GM12865 (cell line): ENCODE results near the gene LIFR.

Source experiments
- DNase-seq: peaks from one replicate; pipeline ENCODE4 v3.0.0; 2010; ENCODE audit warnings: low read depth
- H3K4me3 ChIP-seq: 2 replicates; pipeline ENCODE4 v1.5.1; 2011; ENCODE audit warnings: mild to moderate bottlenecking, low read depth, low read length, control low read depth
- CTCF ChIP-seq: IDR thresholded peaks from 2 replicates; pipeline ENCODE4 v1.5.1; 2011; ENCODE audit warnings: low read length, control low read depth, low read depth, inconsistent platforms; ENCODE audit not compliant: insufficient read depth; ENCODE audit errors: missing control alignments

LIFR gene

GRCh38 chr5:38465061-38465460 is 91.4 kb downstream of the LIFR start:
- DNase-seq: no peak
- no peak overlapping the region for H3K4me3 ChIP-seq
- TF ChIP-seq CTCF: no peak

- H3K4me3 ChIP-seq: no peak overlapping the region
- no peak for TF ChIP-seq CTCF
- DNase-seq: no peak
These were observed 92.6 kb downstream of the LIFR start for GRCh38 chr5:38463634-38464521.

GRCh38 chr5:38462976-38463633 is 93.3 kb downstream of the LIFR start:
- no peak overlapping the region for H3K4me3 ChIP-seq
- no peak for TF ChIP-seq CTCF
- DNase-seq: no peak

GRCh38 chr5:38458174-38458573 is 98.3 kb downstream of the LIFR start:
- DNase-seq: no peak
- no peak overlapping the region for H3K4me3 ChIP-seq
- no peak for TF ChIP-seq CTCF

- no peak overlapping the region for H3K4me3 ChIP-seq
- no peak for DNase-seq
- TF ChIP-seq CTCF: no peak
These were observed 99.6 kb downstream of the LIFR start for GRCh38 chr5:38456657-38457399.

- no peak for TF ChIP-seq CTCF
- DNase-seq: no peak
- H3K4me3 ChIP-seq: no peak overlapping the region
These were observed 100.6 kb downstream of the LIFR start for GRCh38 chr5:38455796-38456330.
